Measurements from ENCODE around the gene TMEM176A.

The TMEM176A gene

GRCh38 chr7:150820578-150821198 is 20.1 kb downstream of the TMEM176A start:
- no peaks in the 10 kb centered on the region for H3K4me1 Mint-ChIP-seq (ENCODE audit: low read depth)
- peaks cover 11% of the 10 kb centered on the region for H3K9me3 Mint-ChIP-seq
- no peaks in the 10 kb centered on the region for H3K36me3 Mint-ChIP-seq (ENCODE audit: low read depth)
- no peak overlapping the region for H3K27ac Mint-ChIP-seq
- H3K4me3 Mint-ChIP-seq = no peak overlapping the region
- H3K27me3 Mint-ChIP-seq (ENCODE audit: low read depth) = peaks cover 54% of the 10 kb centered on the region

- Mint-ChIP-seq H3K36me3 (ENCODE audit: low read depth) (no peaks in the 10 kb centered on the region), H3K4me3 (no peak overlapping the region), H3K27ac (no peak overlapping the region), H3K9me3 (no peaks in the 10 kb centered on the region), H3K27me3 (ENCODE audit: low read depth) (peaks cover 51% of the 10 kb centered on the region), H3K4me1 (ENCODE audit: low read depth) (no peaks in the 10 kb centered on the region)
These were observed 22.5 kb downstream of the TMEM176A start for GRCh38 chr7:150823043-150823442.

DNA sequence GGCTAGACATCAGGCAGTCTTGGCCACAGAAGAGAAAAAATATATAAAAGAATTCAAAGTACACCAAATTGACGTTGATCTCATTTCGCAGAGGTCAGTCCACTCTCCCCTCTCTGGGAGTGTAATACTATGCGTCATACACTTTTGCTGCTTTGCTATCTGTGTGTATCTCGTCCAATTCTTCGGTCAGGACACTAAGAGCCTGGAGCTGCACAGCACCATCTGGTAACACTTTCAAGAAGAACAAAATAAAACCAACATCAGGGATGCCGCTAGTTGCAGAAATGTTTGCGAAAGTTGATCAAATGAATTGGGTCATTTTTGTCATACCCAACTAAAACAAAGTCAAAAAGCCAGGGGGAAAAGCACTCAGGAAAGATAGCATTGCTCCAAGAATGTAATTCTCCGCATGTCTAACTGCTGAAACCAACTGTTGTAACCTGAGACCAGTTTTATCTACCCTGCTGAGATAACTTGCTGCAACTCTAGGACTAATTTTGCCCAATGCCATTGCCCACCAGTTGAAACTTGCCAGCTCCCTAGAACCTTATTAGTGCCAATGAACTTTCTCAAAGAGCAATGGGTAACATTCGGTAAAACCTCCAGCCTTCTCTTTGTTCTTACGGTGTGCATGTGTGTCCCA is 23.0 kb downstream of the TMEM176A start:
- no peaks in the 10 kb centered on the region for H3K36me3 Mint-ChIP-seq (ENCODE audit: low read depth)
- no peaks in the 10 kb centered on the region for H3K9me3 Mint-ChIP-seq

DNA sequence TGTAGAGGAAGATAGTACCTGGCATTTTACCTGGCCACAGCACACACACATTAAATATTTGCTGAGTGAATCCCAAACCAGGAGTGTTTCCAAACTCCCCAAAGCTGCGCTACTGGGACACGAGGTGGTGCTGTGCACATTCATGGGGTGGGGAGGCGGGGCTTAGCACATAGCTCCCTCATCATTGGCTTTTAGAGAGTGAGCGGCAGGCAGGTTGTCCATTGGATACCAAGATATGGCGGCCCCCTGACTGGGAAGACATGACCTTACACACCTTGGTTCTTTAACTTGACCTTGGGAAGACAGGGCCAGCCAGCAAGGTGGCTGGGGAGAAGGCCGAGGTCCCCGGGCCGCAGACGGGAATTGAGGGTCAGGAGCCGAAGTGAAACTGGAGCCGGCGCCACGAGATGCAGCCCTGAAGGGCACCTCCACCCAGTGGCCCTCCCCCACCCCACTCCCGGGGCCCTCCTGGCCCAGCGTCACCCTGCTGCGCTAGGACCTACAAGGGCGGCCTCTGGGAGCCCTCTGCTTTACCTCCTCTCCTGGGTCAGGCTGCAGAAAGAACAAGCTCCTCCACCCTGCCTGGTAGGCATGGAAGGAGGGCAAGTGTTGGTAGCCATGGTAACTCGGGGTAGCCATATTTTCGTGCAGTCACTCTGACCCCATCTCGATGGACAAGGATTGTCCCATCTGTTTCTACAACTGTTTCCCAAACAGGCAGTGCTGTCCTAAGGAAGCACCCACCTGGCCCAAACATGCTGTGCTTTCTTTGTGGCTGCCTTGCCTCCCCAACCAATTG is 24.0 kb downstream of the TMEM176A start:
- Mint-ChIP-seq H3K4me3 (no peak overlapping the region), H3K36me3 (ENCODE audit: low read depth) (no peaks in the 10 kb centered on the region), H3K4me1 (ENCODE audit: low read depth) (no peaks in the 10 kb centered on the region), H3K9me3 (no peaks in the 10 kb centered on the region), H3K27me3 (ENCODE audit: low read depth) (peaks cover 53% of the 10 kb centered on the region), H3K27ac (no peak overlapping the region)

More for the DNA sequence above, 23.0 kb downstream of the TMEM176A start:
- peaks cover 51% of the 10 kb centered on the region for H3K27me3 Mint-ChIP-seq (ENCODE audit: low read depth)
- H3K4me1 Mint-ChIP-seq (ENCODE audit: low read depth) = no peaks in the 10 kb centered on the region
- H3K27ac Mint-ChIP-seq = no peak overlapping the region
- H3K4me3 Mint-ChIP-seq = no peak overlapping the region

GRCh38 chr7:150826061-150826849 is 25.7 kb downstream of the TMEM176A start:
- H3K9me3 Mint-ChIP-seq = no peaks in the 10 kb centered on the region
- no peak overlapping the region for H3K4me3 Mint-ChIP-seq
- H3K4me1 Mint-ChIP-seq (ENCODE audit: low read depth) = no peaks in the 10 kb centered on the region
- H3K27ac Mint-ChIP-seq = no peak overlapping the region
- H3K36me3 Mint-ChIP-seq (ENCODE audit: low read depth) = no peaks in the 10 kb centered on the region
- peaks cover 58% of the 10 kb centered on the region for H3K27me3 Mint-ChIP-seq (ENCODE audit: low read depth)

DNA sequence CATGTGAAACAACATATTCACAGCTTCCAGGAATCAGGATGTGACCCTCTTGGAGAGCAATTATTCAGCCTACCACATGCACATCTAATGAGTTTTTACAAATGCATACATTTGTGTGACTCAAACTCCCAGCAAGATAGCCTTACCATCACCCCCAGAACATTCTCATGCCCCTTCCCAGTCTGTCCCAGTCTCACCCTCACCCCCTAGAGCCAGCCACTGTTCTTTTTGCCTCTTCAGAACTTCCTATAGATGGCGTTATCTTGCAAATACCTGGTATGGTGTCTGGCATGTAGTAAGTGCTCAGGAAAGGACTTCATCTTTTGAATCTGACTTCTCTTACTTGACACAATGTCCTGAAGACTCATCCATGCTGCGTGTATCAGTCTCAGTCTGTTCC is 27.8 kb downstream of the TMEM176A start:
- no peaks in the 10 kb centered on the region for H3K36me3 Mint-ChIP-seq (ENCODE audit: low read depth)
- no peaks in the 10 kb centered on the region for H3K4me1 Mint-ChIP-seq (ENCODE audit: low read depth)
- H3K27ac Mint-ChIP-seq = no peak overlapping the region
- no peak overlapping the region for H3K4me3 Mint-ChIP-seq
- H3K27me3 Mint-ChIP-seq (ENCODE audit: low read depth) = peaks cover 57% of the 10 kb centered on the region
- no peaks in the 10 kb centered on the region for H3K9me3 Mint-ChIP-seq

GRCh38 chr7:150829426-150829825 is 28.9 kb downstream of the TMEM176A start:
- Mint-ChIP-seq H3K27ac (no peak overlapping the region), H3K4me1 (ENCODE audit: low read depth) (no peaks in the 10 kb centered on the region), H3K36me3 (ENCODE audit: low read depth) (no peaks in the 10 kb centered on the region), H3K9me3 (no peaks in the 10 kb centered on the region), H3K4me3 (no peak overlapping the region), H3K27me3 (ENCODE audit: low read depth) (peaks cover 67% of the 10 kb centered on the region)

- Mint-ChIP-seq H3K36me3 (ENCODE audit: low read depth) (no peaks in the 10 kb centered on the region), H3K4me3 (no peak overlapping the region), H3K27me3 (ENCODE audit: low read depth) (peaks cover 71% of the 10 kb centered on the region), H3K4me1 (ENCODE audit: low read depth) (no peaks in the 10 kb centered on the region), H3K27ac (no peak overlapping the region), H3K9me3 (no peaks in the 10 kb centered on the region)
These were observed 30.4 kb downstream of the TMEM176A start for GRCh38 chr7:150830937-150831336.

- H3K36me3 Mint-ChIP-seq (ENCODE audit: low read depth) = no peaks in the 10 kb centered on the region
- H3K27me3 Mint-ChIP-seq (ENCODE audit: low read depth) = peaks cover 64% of the 10 kb centered on the region
- H3K9me3 Mint-ChIP-seq = no peaks in the 10 kb centered on the region
- H3K4me1 Mint-ChIP-seq (ENCODE audit: low read depth) = no peaks in the 10 kb centered on the region
- H3K27ac Mint-ChIP-seq = no peak overlapping the region
- no peak overlapping the region for H3K4me3 Mint-ChIP-seq
These were observed 31.3 kb downstream of the TMEM176A start for GRCh38 chr7:150831851-150832250.

DNA sequence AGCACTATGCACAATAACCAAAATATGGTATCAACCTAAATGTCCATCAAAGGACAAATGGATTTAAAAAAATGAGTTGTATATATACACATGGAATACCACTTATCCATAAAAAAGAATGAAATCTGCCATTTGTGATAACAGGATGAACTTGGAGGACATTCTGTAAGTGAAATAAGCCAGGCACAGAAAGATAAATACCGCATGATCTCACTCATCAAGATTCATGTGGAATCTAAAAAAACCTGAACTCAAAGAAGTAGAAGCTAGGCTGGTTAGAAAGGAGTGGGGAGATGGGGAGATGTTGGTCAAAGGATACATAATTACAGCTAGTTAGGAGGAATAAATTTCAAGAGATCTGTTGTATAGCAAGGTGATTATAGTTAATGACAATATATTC is 34.5 kb downstream of the TMEM176A start:
- Mint-ChIP-seq H3K36me3 (ENCODE audit: low read depth) (no peaks in the 10 kb centered on the region), H3K4me1 (ENCODE audit: low read depth) (no peaks in the 10 kb centered on the region), H3K4me3 (no peak overlapping the region), H3K27me3 (ENCODE audit: low read depth) (peaks cover 45% of the 10 kb centered on the region), H3K27ac (no peak overlapping the region), H3K9me3 (no peaks in the 10 kb centered on the region)

GRCh38 chr7:150835702-150836280 is 35.2 kb downstream of the TMEM176A start:
- no peaks in the 10 kb centered on the region for H3K4me1 Mint-ChIP-seq (ENCODE audit: low read depth)
- no peaks in the 10 kb centered on the region for H3K9me3 Mint-ChIP-seq
- no peak overlapping the region for H3K27ac Mint-ChIP-seq
- no peak overlapping the region for H3K4me3 Mint-ChIP-seq
- H3K27me3 Mint-ChIP-seq (ENCODE audit: low read depth) = peaks cover 41% of the 10 kb centered on the region
- H3K36me3 Mint-ChIP-seq (ENCODE audit: low read depth) = no peaks in the 10 kb centered on the region

GRCh38 chr7:150838965-150839650 is 38.5 kb downstream of the TMEM176A start:
- no peak overlapping the region for H3K4me3 Mint-ChIP-seq
- H3K9me3 Mint-ChIP-seq = no peaks in the 10 kb centered on the region
- H3K27me3 Mint-ChIP-seq (ENCODE audit: low read depth) = peaks cover 20% of the 10 kb centered on the region
- H3K4me1 Mint-ChIP-seq (ENCODE audit: low read depth) = no peaks in the 10 kb centered on the region
- no peaks in the 10 kb centered on the region for H3K36me3 Mint-ChIP-seq (ENCODE audit: low read depth)
- H3K27ac Mint-ChIP-seq = no peak overlapping the region

DNA sequence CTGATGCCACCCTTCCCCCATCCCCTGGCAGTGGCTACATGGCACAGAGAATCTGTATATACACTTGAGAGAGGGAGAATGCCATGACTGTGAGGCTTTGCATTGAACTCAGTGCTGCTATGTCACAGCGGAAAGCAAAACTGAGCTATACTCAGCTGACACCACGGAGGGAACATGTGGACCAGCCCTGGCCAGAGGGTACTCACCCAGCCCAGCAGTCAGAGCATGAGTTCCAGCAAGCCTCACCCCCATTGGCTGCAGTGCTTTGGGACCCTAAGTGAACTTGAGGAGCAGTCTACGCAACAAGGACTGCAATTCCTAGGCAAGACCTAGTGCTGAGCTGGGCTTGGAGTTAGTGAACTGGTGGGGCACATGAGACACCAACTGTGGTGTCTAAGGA is 41.4 kb downstream of the TMEM176A start:
- Mint-ChIP-seq H3K36me3 (ENCODE audit: low read depth) (no peaks in the 10 kb centered on the region), H3K9me3 (no peaks in the 10 kb centered on the region), H3K27me3 (ENCODE audit: low read depth) (peaks cover 14% of the 10 kb centered on the region), H3K4me1 (ENCODE audit: low read depth) (no peaks in the 10 kb centered on the region), H3K4me3 (no peak overlapping the region), H3K27ac (no peak overlapping the region)

- H3K27me3 Mint-ChIP-seq (ENCODE audit: low read depth) = peaks cover 14% of the 10 kb centered on the region
- H3K4me1 Mint-ChIP-seq (ENCODE audit: low read depth) = no peaks in the 10 kb centered on the region
- no peaks in the 10 kb centered on the region for H3K36me3 Mint-ChIP-seq (ENCODE audit: low read depth)
- H3K27ac Mint-ChIP-seq = no peak overlapping the region
- no peaks in the 10 kb centered on the region for H3K9me3 Mint-ChIP-seq
- H3K4me3 Mint-ChIP-seq = no peak overlapping the region
These were observed 42.1 kb downstream of the TMEM176A start for GRCh38 chr7:150842716-150843115.

Data from T-helper 1 cell treated with Interleukin-12 subunit alpha and Interleukin-12 subunit beta and Interleukin-4 antibody, amounts not matched to agents 30 μg/mL and 1 μg/mL, for 36 hours (primary cell).